ENCODE measurements around the gene PADI3.

DNA sequence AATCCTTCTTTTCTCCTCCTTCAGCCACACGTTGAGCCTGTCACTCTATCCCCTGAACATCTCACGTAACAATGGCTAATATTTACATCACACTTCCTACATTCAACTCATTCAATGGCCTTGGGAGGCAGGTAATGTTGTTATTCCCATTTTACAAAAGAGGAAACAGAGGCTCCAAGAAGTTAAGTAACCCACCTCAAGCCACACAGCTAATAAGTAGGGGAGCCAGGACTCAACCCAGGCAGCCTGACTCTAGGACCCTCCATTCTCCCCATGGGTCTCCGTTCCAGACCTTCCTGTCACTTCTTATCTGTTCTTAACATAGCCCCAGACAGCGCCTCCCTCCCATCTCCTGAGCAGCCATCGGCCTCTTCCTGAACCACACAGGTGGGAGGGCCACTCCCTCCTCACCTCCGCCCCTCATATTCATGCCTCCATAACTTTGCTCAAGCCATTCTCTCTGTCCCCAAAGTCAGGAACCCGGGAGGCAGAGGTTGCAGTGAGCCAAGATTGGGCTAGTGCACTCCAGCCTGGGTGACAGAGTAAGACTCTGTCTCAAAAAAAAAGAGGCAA is 61.3 kb downstream of the PADI3 start:
- no peak for TF ChIP-seq POLR2A (IDR thresholded peaks at IDR 0.05)
- TF ChIP-seq, protein P1, sequence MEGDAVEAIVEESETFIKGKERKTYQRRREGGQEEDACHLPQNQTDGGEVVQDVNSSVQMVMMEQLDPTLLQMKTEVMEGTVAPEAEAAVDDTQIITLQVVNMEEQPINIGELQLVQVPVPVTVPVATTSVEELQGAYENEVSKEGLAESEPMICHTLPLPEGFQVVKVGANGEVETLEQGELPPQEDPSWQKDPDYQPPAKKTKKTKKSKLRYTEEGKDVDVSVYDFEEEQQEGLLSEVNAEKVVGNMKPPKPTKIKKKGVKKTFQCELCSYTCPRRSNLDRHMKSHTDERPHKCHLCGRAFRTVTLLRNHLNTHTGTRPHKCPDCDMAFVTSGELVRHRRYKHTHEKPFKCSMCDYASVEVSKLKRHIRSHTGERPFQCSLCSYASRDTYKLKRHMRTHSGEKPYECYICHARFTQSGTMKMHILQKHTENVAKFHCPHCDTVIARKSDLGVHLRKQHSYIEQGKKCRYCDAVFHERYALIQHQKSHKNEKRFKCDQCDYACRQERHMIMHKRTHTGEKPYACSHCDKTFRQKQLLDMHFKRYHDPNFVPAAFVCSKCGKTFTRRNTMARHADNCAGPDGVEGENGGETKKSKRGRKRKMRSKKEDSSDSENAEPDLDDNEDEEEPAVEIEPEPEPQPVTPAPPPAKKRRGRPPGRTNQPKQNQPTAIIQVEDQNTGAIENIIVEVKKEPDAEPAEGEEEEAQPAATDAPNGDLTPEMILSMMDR (IDR thresholded peaks at IDR 0.05) = no peak
- no peak for TF ChIP-seq EP300 (IDR thresholded peaks at IDR 0.05)
